Esophagus squamous epithelium (tissue), 4 donors: Measurements from ENCODE around the gene KRT34.

Experiments
- POLR2A ChIP-seq, 4 donors: fragments of 450-650 bp; IDR thresholded peaks; one replicate each; pipeline ENCODE4 v1.6.1; 2017; ENCODE audit warnings: antibody characterized with exemption in 4 of 4, mild to moderate bottlenecking in 4 of 4, moderate library complexity in 3 of 4
- TF ChIP-seq, protein P1 (sequence below), 6 experiments: fragments of 450-650 bp in 4 of 6; fragments of 200-600 bp in 2 of 6; sonication (generic) in 2 of 6; IDR thresholded peaks; one replicate each; pipeline ENCODE4 v1.5.1; 2016 to 2019; ENCODE audit warnings: antibody characterized with exemption in 6 of 6, mild to moderate bottlenecking in 4 of 6, moderate library complexity in 4 of 6

- TF ChIP-seq, protein P1, sequence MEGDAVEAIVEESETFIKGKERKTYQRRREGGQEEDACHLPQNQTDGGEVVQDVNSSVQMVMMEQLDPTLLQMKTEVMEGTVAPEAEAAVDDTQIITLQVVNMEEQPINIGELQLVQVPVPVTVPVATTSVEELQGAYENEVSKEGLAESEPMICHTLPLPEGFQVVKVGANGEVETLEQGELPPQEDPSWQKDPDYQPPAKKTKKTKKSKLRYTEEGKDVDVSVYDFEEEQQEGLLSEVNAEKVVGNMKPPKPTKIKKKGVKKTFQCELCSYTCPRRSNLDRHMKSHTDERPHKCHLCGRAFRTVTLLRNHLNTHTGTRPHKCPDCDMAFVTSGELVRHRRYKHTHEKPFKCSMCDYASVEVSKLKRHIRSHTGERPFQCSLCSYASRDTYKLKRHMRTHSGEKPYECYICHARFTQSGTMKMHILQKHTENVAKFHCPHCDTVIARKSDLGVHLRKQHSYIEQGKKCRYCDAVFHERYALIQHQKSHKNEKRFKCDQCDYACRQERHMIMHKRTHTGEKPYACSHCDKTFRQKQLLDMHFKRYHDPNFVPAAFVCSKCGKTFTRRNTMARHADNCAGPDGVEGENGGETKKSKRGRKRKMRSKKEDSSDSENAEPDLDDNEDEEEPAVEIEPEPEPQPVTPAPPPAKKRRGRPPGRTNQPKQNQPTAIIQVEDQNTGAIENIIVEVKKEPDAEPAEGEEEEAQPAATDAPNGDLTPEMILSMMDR (IDR thresholded peaks at IDR 0.05): no peak
- no peak for TF ChIP-seq POLR2A (IDR thresholded peaks at IDR 0.05)
Observed at GRCh38 chr17:41352597-41353366, 29.3 kb downstream of the KRT34 start.
